ENCODE measurements around the gene PLCB3. TPM values are rescaled to one million over a fixed set of nuclear protein-coding genes. Genes with fewer than 3 reads are reported as not detected.

The PLCB3 gene
- total RNA-seq, 1 donor from 2014 or later, result 17.4 TPM

GRCh38 chr11:64222651-64223000 is 28.7 kb upstream of the PLCB3 start:
- DNase-seq, result no peak

- no peak for DNase-seq
Observed at GRCh38 chr11:64223001-64223651, 28.2 kb upstream of the PLCB3 start.

GRCh38 chr11:64224151-64224890 is 27.0 kb upstream of the PLCB3 start:
- DNase-seq, result no peak

GRCh38 chr11:64224891-64225607 is 26.3 kb upstream of the PLCB3 start:
- no peak for DNase-seq

GRCh38 chr11:64225608-64226506 is 25.5 kb upstream of the PLCB3 start, which contains the start of the genes NUDT22 and TRPT1:
Gene NUDT22, plus strand, starts transcription at chr11:64226274. Its CDS starts 379 bp downstream, at chr11:64226653.
Gene TRPT1, minus strand, starts transcription at chr11:64226186. Its CDS starts 326 bp downstream, at chr11:64225860.
- peak; percentile 69 for DNase-seq

- no peak for DNase-seq
Observed at GRCh38 chr11:64226507-64227051, 24.8 kb upstream of the PLCB3 start.

GRCh38 chr11:64227405-64227956 is 23.8 kb upstream of the PLCB3 start:
- DNase-seq, result no peak

GRCh38 chr11:64229090-64229743 is 22.1 kb upstream of the PLCB3 start:
- DNase-seq, result no peak

- DNase-seq, result no peak
Observed at GRCh38 chr11:64229744-64230170, 21.6 kb upstream of the PLCB3 start.

- peak; percentile 56 for DNase-seq
Observed at GRCh38 chr11:64230171-64230984, 21.0 kb upstream of the PLCB3 start, which contains the start of gene DNAJC4. Gene DNAJC4, plus strand, starts transcription at chr11:64230548. Its CDS starts 307 bp downstream, at chr11:64230855.

GRCh38 chr11:64230985-64231365 is 20.4 kb upstream of the PLCB3 start:
- DNase-seq, result no peak

GRCh38 chr11:64231546-64231945 is 19.8 kb upstream of the PLCB3 start:
- no peak for DNase-seq

- DNase-seq, result no peak
Observed at GRCh38 chr11:64232182-64232966, 19.0 kb upstream of the PLCB3 start.

- DNase-seq, result no peak
Observed at GRCh38 chr11:64232967-64233315, 18.4 kb upstream of the PLCB3 start.

- no peak for DNase-seq
Observed at GRCh38 chr11:64233913-64234586, 17.3 kb upstream of the PLCB3 start, which contains the start of gene VEGFB. Gene VEGFB, plus strand, starts transcription at chr11:64234584. Its CDS starts 250 bp downstream, at chr11:64234834.

- no peak for DNase-seq
Observed at GRCh38 chr11:64234647-64235379, 16.5 kb upstream of the PLCB3 start.

- no peak for DNase-seq
Observed at GRCh38 chr11:64235437-64236161, 15.7 kb upstream of the PLCB3 start.

All from skin of body (tissue), 2 donors.